Measurements from ENCODE around the gene PDIA6. TPM values are rescaled to one million over a fixed set of nuclear protein-coding genes. Genes with fewer than 3 reads are reported as not detected.
A peak's percentile ranks its signal among the peaks of the same experiment; 100 is the strongest.

PDIA6 gene
- total and polyA plus RNA-seq, 9 of the 15 experiments (the other 6 are each of a cell fraction or from before 2014, with no cell fraction given): 166 to 268 (median 229) TPM

GRCh38 chr2:10750610-10751009 lies 62.0 kb downstream of the PDIA6 start:
- no peak overlapping the region for H2AFZ ChIP-seq (ENCODE audit: low read depth, low read length)
- H3K79me2 ChIP-seq (ENCODE audit: control insufficient read depth, insufficient read depth, low read length): no peaks in the 10 kb centered on the region
- WGBS (ENCODE audit: insufficient coverage, low coverage, missing lambda C conversion rate): 19% methylated on average over 6 of the region's 6 CpGs
- FAIRE-seq (no peak), ATAC-seq (peak; percentile 51), DNase-seq (ENCODE audit: extremely low read depth in 1 of 4, low spot score in 3 of 4) (no peak)
- no peaks in the 10 kb centered on the region for H3K9me3 ChIP-seq (replicated peaks; ENCODE audit: control insufficient read depth, insufficient read depth, low read depth, low read length)
- no peaks in the 10 kb centered on the region for H4K20me1 ChIP-seq (replicated peaks; ENCODE audit: control insufficient read depth, insufficient read depth, low read length)
- intact Hi-C loops (cut with micrococcal nuclease): no loop called here
- no peak overlapping the region for H3K4me2 ChIP-seq (ENCODE audit: insufficient read depth, low read length)
- in situ Hi-C loops (cut with MboI): no loop called here
- no peak overlapping the region for H3K4me3 ChIP-seq
- no peaks in the 10 kb centered on the region; a peak in 1 of 5 replicates for H3K4me1 ChIP-seq (replicated peaks in 1 of 2; ENCODE audit: control insufficient read depth in 2 of 2, insufficient read depth in 2 of 2, low read length in 2 of 2)
- H3K9me1 ChIP-seq (ENCODE audit: control insufficient read depth, insufficient read depth, low read length): no peaks in the 10 kb centered on the region
- H3K27ac ChIP-seq (ENCODE audit: extremely low read depth, low read depth, low read length): no peak overlapping the region
- H3K27me3 ChIP-seq (ENCODE audit: control insufficient read depth in 2 of 2, insufficient read depth in 2 of 2, low read length in 2 of 2): peaks cover 26 to 46% of the 10 kb centered on the region in 2 experiments; a peak in 4 of 5 replicates
- no peaks in the 10 kb centered on the region for H3K36me3 ChIP-seq (ENCODE audit: control insufficient read depth, insufficient read depth, low read length)
- no TSS peak for BruUV-seq (replicated peaks)
- CTCF ChIA-PET (ENCODE audit: low intra/inter-chr PET ratio): no interaction called here
- no peak overlapping the region for H3K9ac ChIP-seq (ENCODE audit: insufficient read depth in 1 of 2, low read depth in 2 of 2, low read length in 2 of 2)
- POLR2A ChIA-PET: no interaction called here
- TF ChIP-seq SMAD4 (CRISPR knock-in tag; conservative IDR thresholded peaks at IDR 0.05) (no peak), ZNF184 (CRISPR knock-in tag; IDR thresholded peaks at IDR 0.05) (no peak), SPI1 (IDR thresholded peaks at IDR 0.05; ENCODE audit: borderline replicate concordance, low read depth, low read length) (peak; percentile 58; the same call in 1 of the 2 replicates), ZKSCAN1 (IDR thresholded peaks at IDR 0.05; ENCODE audit: low read depth, low read length) (peak; percentile 67; the same call in 1 of the 2 replicates), ZNF146 (CRISPR knock-in tag; IDR thresholded peaks at IDR 0.05; ENCODE audit: unreplicated experiment) (no peak), ZNF507 (tag; conservative IDR thresholded peaks at IDR 0.05) (no peak), RBM25 (IDR thresholded peaks at IDR 0.05; ENCODE audit: low read depth, low read length, severe bottlenecking) (peak; percentile 70), RCOR1 (IDR thresholded peaks at IDR 0.05; ENCODE audit: borderline replicate concordance in 1 of 2, low read depth in 2 of 2, low read length in 2 of 2) (0 out of 4 replicates have a peak, but pooled peaks of 1 of the 2 experiments have one; percentile 22), BRD4 (IDR thresholded peaks at IDR 0.05) (no peak), CREM (IDR thresholded peaks at IDR 0.05; ENCODE audit: low read depth) (no peak), DDX20 (tag; IDR thresholded peaks at IDR 0.05; ENCODE audit: low read depth) (no peak), SRSF3 (IDR thresholded peaks at IDR 0.05; ENCODE audit: insufficient read depth, low read length) (no peak), ZFPM2 (CRISPR knock-in tag; IDR thresholded peaks at IDR 0.05) (no peak), GABPB2 (CRISPR knock-in tag; conservative IDR thresholded peaks at IDR 0.05) (no peak), SMARCE1 (IDR thresholded peaks at IDR 0.05) (peak; percentile 32; the same call in 1 of the 2 replicates), PTTG1 (tag; IDR thresholded peaks at IDR 0.05; ENCODE audit: low read depth) (no peak), CBFA2T2 (conservative IDR thresholded peaks at IDR 0.05) (no peak), NR2F6 (CRISPR knock-in tag; IDR thresholded peaks at IDR 0.05) (no peak)
- TF ChIP-seq, protein P1, sequence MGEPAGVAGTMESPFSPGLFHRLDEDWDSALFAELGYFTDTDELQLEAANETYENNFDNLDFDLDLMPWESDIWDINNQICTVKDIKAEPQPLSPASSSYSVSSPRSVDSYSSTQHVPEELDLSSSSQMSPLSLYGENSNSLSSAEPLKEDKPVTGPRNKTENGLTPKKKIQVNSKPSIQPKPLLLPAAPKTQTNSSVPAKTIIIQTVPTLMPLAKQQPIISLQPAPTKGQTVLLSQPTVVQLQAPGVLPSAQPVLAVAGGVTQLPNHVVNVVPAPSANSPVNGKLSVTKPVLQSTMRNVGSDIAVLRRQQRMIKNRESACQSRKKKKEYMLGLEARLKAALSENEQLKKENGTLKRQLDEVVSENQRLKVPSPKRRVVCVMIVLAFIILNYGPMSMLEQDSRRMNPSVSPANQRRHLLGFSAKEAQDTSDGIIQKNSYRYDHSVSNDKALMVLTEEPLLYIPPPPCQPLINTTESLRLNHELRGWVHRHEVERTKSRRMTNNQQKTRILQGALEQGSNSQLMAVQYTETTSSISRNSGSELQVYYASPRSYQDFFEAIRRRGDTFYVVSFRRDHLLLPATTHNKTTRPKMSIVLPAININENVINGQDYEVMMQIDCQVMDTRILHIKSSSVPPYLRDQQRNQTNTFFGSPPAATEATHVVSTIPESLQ (CRISPR knock-in tag; IDR thresholded peaks at IDR 0.05): no peak
- TF ChIP-seq, protein P2, sequence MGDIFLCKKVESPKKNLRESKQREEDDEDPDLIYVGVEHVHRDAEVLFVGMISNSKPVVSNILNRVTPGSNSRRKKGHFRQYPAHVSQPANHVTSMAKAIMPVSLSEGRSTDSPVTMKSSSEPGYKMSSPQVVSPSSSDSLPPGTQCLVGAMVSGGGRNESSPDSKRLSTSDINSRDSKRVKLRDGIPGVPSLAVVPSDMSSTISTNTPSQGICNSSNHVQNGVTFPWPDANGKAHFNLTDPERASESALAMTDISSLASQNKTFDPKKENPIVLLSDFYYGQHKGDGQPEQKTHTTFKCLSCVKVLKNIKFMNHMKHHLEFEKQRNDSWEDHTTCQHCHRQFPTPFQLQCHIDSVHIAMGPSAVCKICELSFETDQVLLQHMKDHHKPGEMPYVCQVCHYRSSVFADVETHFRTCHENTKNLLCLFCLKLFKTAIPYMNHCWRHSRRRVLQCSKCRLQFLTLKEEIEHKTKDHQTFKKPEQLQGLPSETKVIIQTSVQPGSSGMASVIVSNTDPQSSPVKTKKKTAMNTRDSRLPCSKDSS (IDR thresholded peaks at IDR 0.05; ENCODE audit: low read depth, partially characterized antibody): no peak

All from K562 (cell line).